GM18499 (cell line): ENCODE data around the gene SPRYD3.

Source experiments
- ATAC-seq: cut with Tn5 transposase; IDR thresholded peaks from one replicate; pipeline ENCODE4 v1.9.1; 2021; ENCODE audit warnings: moderate number of reproducible peaks; ENCODE audit not compliant: insufficient read depth, unreplicated experiment

The SPRYD3 gene

GRCh38 chr12:53053218-53054111, 25.7 kb downstream of the SPRYD3 start:
- no peak for ATAC-seq

GRCh38 chr12:53052419-53053217, 26.6 kb downstream of the SPRYD3 start:
- ATAC-seq: no peak

- no peak for ATAC-seq
Measured at GRCh38 chr12:53051881-53052412, 27.2 kb downstream of the SPRYD3 start.

GRCh38 chr12:53051058-53051880, 27.9 kb downstream of the SPRYD3 start:
- no peak for ATAC-seq

- no peak for ATAC-seq
Measured at GRCh38 chr12:53050426-53051057, 28.6 kb downstream of the SPRYD3 start.

GRCh38 chr12:53049571-53050318, 29.4 kb downstream of the SPRYD3 start, which contains the start of gene TNS2:
TSS of gene TNS2 (plus strand) at chr12:53050065. CDS start at chr12:53050186, 121 bp downstream.
- ATAC-seq: no peak

GRCh38 chr12:53048780-53049401, 30.3 kb downstream of the SPRYD3 start:
- no peak for ATAC-seq

GRCh38 chr12:53048033-53048779, 31.0 kb downstream of the SPRYD3 start:
- no peak for ATAC-seq

- ATAC-seq: no peak
Measured at GRCh38 chr12:53047221-53048032, 31.8 kb downstream of the SPRYD3 start.

- no peak for ATAC-seq
Measured at GRCh38 chr12:53046655-53047220, 32.5 kb downstream of the SPRYD3 start.

GRCh38 chr12:53045696-53046045, 33.5 kb downstream of the SPRYD3 start:
- ATAC-seq: no peak

GRCh38 chr12:53044896-53045695, 34.1 kb downstream of the SPRYD3 start:
- ATAC-seq: no peak

- no peak for ATAC-seq
Measured at GRCh38 chr12:53044052-53044581, 35.1 kb downstream of the SPRYD3 start.

GRCh38 chr12:53042607-53043454, 36.4 kb downstream of the SPRYD3 start:
- ATAC-seq: no peak

GRCh38 chr12:53039851-53040250, 39.3 kb downstream of the SPRYD3 start:
- no peak for ATAC-seq
